Fibroblast of villous mesenchyme (primary cell): ENCODE data around the gene ZNF385B. TPM values are rescaled to one million over a fixed set of nuclear protein-coding genes. Genes with fewer than 3 reads are reported as not detected.
A peak's percentile ranks its signal among the peaks of the same experiment; 100 is the strongest.

Source experiments
- DNase-seq: peaks from one replicate; pipeline ENCODE4 v3.0.0-alpha.2; 2010; ENCODE audit warnings: low read depth
- H3K4me3 ChIP-seq: 2 replicates; pipeline ENCODE4 v1.5.1; 2011; ENCODE audit warnings: low read depth, mild to moderate bottlenecking, low read length
- total RNA-seq: library from RNA; depleted of rRNA; stranded (reverse); fragments of >200 nt; gene quantifications from 2 replicates; pipeline ENCODE4 v1.2.3, GENCODE V29; 2012
- TF ChIP-seq, protein P1 (sequence below): IDR thresholded peaks from 2 replicates; pipeline ENCODE4 v1.5.1; 2012; ENCODE audit warnings: low read depth, mild to moderate bottlenecking, low read length; ENCODE audit not compliant: insufficient read depth

The ZNF385B gene
- total RNA-seq, 1 donor, result not detected

DNA sequence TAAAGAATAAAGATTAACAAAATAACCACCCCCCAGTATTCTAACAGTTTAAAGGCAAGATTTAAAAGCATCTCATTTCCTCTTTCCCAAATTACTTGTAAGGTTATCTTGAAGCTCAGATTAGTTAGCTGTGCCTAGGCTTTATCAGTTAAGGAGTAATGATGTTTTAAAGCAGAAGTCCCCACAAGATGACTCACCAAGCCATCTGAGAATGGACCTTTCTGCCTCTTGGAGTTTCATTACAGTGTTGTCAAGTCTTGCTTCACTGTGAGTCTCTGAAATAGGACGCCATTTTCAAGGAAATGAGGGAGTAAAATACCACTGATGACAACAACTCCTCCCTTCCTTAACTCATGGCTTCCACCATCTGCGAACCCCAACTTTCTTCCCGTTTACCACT, 35.9 kb downstream of the ZNF385B start:
- peak; percentile 5 for DNase-seq
- no peak overlapping the region for H3K4me3 ChIP-seq
- TF ChIP-seq, protein P1, sequence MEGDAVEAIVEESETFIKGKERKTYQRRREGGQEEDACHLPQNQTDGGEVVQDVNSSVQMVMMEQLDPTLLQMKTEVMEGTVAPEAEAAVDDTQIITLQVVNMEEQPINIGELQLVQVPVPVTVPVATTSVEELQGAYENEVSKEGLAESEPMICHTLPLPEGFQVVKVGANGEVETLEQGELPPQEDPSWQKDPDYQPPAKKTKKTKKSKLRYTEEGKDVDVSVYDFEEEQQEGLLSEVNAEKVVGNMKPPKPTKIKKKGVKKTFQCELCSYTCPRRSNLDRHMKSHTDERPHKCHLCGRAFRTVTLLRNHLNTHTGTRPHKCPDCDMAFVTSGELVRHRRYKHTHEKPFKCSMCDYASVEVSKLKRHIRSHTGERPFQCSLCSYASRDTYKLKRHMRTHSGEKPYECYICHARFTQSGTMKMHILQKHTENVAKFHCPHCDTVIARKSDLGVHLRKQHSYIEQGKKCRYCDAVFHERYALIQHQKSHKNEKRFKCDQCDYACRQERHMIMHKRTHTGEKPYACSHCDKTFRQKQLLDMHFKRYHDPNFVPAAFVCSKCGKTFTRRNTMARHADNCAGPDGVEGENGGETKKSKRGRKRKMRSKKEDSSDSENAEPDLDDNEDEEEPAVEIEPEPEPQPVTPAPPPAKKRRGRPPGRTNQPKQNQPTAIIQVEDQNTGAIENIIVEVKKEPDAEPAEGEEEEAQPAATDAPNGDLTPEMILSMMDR, result no peak

DNA sequence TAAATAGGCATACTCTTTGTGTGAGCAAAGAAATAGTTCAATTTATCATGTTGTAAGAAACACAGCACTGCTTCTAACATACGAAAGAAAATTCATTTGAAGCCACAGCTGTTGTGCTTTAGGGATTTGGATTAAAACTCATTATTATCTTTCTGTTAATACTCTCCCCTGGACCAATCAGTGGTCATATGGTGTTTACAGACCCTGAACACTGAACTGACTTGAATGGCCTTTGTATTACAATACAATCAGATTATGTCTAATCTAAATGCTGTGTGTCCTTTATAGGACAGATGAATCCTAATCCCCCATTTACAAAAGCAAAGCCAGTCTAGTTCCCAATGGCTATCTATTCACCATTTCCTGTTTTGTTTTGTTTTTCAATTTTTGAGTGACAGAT, 36.5 kb downstream of the ZNF385B start:
- H3K4me3 ChIP-seq, result no peak overlapping the region
- TF ChIP-seq, protein P1, result no peak
- no peak for DNase-seq

DNA sequence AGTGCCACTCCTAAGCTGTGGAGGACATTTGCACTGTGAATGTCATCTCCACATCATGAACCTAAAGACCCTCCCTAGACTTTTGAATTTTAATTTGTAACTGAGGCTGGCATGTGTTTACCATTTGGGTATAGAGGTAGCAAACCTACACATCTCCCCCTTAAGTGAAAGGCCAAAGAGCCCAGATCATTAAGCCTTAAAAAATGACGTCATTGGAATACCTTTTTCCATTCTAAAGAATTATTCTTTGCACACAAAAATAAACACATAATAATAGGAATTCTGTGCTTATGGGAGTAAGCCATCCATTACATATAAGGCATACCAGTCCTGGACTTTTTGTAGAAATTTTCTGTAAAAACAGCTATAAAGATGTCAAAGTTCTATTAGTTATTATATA, 38.9 kb downstream of the ZNF385B start:
- no peak overlapping the region for H3K4me3 ChIP-seq
- TF ChIP-seq, protein P1, result no peak
- no peak for DNase-seq

DNA sequence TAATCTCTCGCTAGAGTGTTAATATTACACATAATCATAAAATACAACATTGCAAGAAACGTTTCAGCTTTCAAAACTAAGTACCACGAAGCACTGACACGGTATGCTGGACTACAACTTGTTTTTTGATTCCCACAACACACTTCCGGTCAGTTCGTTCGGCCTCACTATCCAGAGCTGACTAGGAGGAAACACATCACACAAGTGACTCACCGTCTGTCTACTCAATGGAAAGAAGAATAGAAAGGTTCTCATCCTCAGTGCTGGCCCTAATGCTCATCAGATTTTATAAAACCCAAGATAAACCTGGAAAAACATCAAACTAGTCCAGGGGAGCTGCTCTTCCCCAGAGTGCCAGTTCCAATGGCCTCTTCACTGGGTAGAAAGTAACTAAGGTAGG, 42.9 kb downstream of the ZNF385B start:
- no peak overlapping the region for H3K4me3 ChIP-seq
- TF ChIP-seq, protein P1, result no peak
- DNase-seq, result no peak

DNA sequence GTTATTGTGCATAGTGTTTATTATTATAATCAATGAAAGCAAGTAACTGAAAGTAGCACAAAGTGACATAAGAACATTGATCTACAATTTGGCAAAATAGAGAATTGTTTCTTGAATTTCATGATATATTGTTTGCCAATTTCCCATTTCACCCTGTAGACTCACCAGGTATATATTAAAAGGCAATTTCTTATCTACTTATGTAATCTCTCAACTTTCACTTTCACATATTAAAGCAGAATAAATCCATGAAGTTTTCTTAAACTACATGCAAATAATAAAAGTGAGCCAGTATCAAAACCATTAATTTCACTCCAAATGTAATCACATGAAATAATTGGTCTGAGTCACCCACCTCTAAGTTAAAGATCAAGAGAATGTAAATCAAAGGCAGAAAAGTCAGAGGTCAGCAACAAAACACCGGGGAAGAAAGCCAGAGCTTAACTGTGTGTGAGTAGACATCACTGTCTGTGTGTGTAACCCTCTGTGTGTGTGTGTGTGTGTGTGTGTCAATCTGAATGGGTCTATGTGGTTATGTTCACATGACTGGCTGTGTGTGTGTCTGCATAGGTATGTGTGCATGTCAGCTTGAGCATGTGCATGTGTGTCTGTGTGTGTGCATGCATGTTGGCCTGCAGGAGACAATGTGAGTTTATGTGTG, 44.1 kb downstream of the ZNF385B start:
- H3K4me3 ChIP-seq, result no peak overlapping the region
- peak; percentile 4 for DNase-seq

DNA sequence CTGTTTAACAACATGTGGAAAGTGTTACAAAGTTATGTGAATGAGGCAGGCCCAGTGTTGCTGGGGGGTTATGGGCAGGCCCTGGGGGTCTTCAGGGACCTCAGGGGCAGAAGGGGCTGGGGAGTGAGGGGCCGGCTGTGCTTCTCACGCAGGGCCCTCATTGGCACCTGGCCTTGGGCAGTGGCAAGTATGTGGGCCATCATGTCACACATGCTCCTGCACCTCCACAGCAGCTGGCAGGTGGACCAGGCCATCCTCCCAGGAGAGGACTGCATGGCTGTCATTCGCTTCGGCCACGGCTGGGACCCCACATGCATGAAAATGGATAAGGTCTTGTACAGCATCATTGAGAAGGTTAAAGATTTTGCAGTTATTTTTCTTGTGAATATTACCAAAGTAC, 47.4 kb downstream of the ZNF385B start:
- DNase-seq, result no peak
- H3K4me3 ChIP-seq, result no peak overlapping the region
- TF ChIP-seq, protein P1, result no peak

More for the DNA sequence above, 44.1 kb downstream of the ZNF385B start:
- TF ChIP-seq, protein P1, result no peak

DNA sequence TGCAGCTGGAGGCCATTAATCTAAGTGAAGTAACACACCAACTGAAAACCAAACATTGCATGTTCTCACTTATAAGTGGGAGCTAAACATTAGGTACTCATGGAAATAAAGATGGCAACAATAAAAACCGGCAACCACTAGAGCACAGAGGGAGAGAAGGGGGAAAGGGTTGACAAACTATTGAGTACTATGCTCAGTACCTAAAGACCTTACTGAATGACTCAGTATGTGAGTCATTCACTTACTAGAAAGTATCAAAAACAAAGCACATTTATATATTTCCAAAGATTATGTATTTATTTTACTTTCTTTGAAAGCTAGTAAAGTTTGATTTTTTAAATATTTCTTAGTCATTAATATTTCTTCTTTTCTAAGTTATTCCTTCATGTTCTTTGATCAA, 48.9 kb downstream of the ZNF385B start:
- DNase-seq, result no peak
- TF ChIP-seq, protein P1, result no peak
- H3K4me3 ChIP-seq, result no peak overlapping the region
